ENCODE results near the gene ABTB2.

The ABTB2 gene

DNA sequence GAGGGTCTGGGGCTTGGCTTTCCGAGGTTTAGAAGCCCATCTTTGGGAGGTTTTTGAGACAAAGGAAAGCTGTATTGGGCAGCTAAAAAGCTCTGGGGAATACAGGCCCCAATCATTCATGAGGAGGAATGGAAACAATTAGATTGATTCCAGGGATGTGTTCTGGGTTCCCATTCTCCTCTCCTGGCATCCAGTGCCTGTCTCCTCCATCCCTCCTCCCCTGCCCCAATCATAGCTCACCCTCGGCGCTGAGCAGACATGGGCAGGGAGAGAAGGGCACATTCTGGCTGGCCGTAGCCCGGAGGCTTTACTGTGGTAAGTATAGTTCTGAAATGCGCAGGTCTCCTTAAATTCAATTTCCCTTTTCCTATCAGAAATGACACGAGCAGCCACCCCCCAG, 42.4 kb downstream of the ABTB2 start:
- WGBS, 2 donors (ENCODE audit: extremely low coverage in 2 of 2, insufficient read length in 2 of 2, insufficient replicate concordance in 1 of 2) = no CpG with 5 or more reads among the region's 7 CpGs
- no peak overlapping the region for H3K4me3 ChIP-seq (ENCODE audit: low read length in 2 of 2)

DNA sequence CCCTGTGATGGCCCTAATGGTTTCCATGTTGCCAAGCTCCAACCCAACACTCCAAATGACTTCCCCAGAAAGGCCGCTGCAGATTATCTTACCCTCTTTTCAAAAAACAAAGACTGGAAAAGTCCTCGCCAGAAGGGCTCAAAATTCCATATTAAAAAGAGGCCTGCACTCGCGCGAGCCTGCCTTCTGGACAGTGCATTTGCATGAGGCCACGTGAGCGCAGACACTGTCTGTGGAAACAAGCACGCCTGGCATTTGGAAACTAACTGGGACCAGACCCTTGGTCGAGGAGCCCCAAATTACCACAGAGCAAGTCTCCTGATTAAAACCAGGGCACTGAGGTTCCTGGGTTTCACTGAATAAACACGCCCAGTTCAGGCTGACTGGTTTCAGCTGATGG, 42.9 kb downstream of the ABTB2 start:
- no peaks in the 10 kb centered on the region for H3K36me3 ChIP-seq (replicated peaks in 1 of 2; ENCODE audit: control insufficient read depth in 2 of 2, insufficient read depth in 2 of 2, low read length in 2 of 2)
- peaks cover 2 to 4% of the 10 kb centered on the region in 2 donors for H3K4me1 ChIP-seq (ENCODE audit: control insufficient read depth in 2 of 2, insufficient read depth in 1 of 2, low read depth in 1 of 2, low read length in 2 of 2)
- H3K9ac ChIP-seq (ENCODE audit: low read depth, low read length, poor library complexity) = no peak overlapping the region
- H3K27ac ChIP-seq (replicated peaks; ENCODE audit: low read length) = no peak overlapping the region
- H2BK12ac ChIP-seq (ENCODE audit: low read length) = no peak overlapping the region
- no peak overlapping the region for H2BK5ac ChIP-seq (ENCODE audit: low read length)
- H3K4me3 ChIP-seq (ENCODE audit: low read length in 2 of 2) = no peak overlapping the region
- no peak overlapping the region for H2AK5ac ChIP-seq (ENCODE audit: low read depth, low read length)
- H4K8ac ChIP-seq (ENCODE audit: low read depth, low read length) = no peak overlapping the region
- no peaks in the 10 kb centered on the region for H3K9me3 ChIP-seq (replicated peaks in 1 of 2; ENCODE audit: control insufficient read depth in 2 of 2, insufficient read depth in 1 of 2, low read depth in 1 of 2, low read length in 2 of 2)
- DNase-seq (ENCODE audit: low spot score) = no peak
- H3K4ac ChIP-seq (ENCODE audit: low read length) = no peak overlapping the region
- no peak overlapping the region for H3K4me2 ChIP-seq (ENCODE audit: insufficient read depth, low read length, poor library complexity, severe bottlenecking)
- H3K27me3 ChIP-seq (ENCODE audit: control insufficient read depth in 3 of 3, insufficient read depth in 3 of 3, low read depth in 1 of 3, low read length in 3 of 3) = no peaks in the 10 kb centered on the region
- H2BK120ac ChIP-seq (ENCODE audit: low read depth, low read length) = no peak overlapping the region
- no CpG with 5 or more reads among the region's 10 CpGs for WGBS, 2 donors (ENCODE audit: extremely low coverage in 2 of 2, insufficient read length in 2 of 2, insufficient replicate concordance in 1 of 2)
- H3K14ac ChIP-seq (ENCODE audit: low read length) = no peak overlapping the region
- H2BK15ac ChIP-seq (ENCODE audit: low read length) = no peak overlapping the region
- no peak overlapping the region for H3K18ac ChIP-seq (ENCODE audit: low read length)
- H4K91ac ChIP-seq (ENCODE audit: low read depth, low read length, poor library complexity) = no peak overlapping the region
- H2AFZ ChIP-seq (ENCODE audit: low read length) = peak overlapping the region; percentile 52
- H3K79me1 ChIP-seq (ENCODE audit: low read depth, low read length) = no peaks in the 10 kb centered on the region
- no peak overlapping the region for H3K23ac ChIP-seq (ENCODE audit: low read depth, low read length, poor library complexity)

More for the DNA sequence above, 42.4 kb downstream of the ABTB2 start:
- Histone ChIP-seq H2BK12ac (ENCODE audit: low read length) (no peak overlapping the region), H2AFZ (ENCODE audit: low read length) (peak overlapping the region; percentile 52), H3K9me3 (replicated peaks in 1 of 2; ENCODE audit: control insufficient read depth in 2 of 2, insufficient read depth in 1 of 2, low read depth in 1 of 2, low read length in 2 of 2) (no peaks in the 10 kb centered on the region), H3K27me3 (ENCODE audit: control insufficient read depth in 3 of 3, insufficient read depth in 3 of 3, low read depth in 1 of 3, low read length in 3 of 3) (no peaks in the 10 kb centered on the region), H2AK5ac (ENCODE audit: low read depth, low read length) (no peak overlapping the region), H3K4ac (ENCODE audit: low read length) (no peak overlapping the region), H3K4me1 (ENCODE audit: control insufficient read depth in 2 of 2, insufficient read depth in 1 of 2, low read depth in 1 of 2, low read length in 2 of 2) (peaks cover 2 to 4% of the 10 kb centered on the region in 2 donors), H3K18ac (ENCODE audit: low read length) (peak overlapping the region; percentile 24), H4K8ac (ENCODE audit: low read depth, low read length) (no peak overlapping the region), H3K36me3 (replicated peaks in 1 of 2; ENCODE audit: control insufficient read depth in 2 of 2, insufficient read depth in 2 of 2, low read length in 2 of 2) (no peaks in the 10 kb centered on the region), H4K91ac (ENCODE audit: low read depth, low read length, poor library complexity) (no peak overlapping the region), H3K23ac (ENCODE audit: low read depth, low read length, poor library complexity) (no peak overlapping the region), H2BK5ac (ENCODE audit: low read length) (no peak overlapping the region), H2BK15ac (ENCODE audit: low read length) (no peak overlapping the region), H3K9ac (ENCODE audit: low read depth, low read length, poor library complexity) (no peak overlapping the region), H2BK120ac (ENCODE audit: low read depth, low read length) (no peak overlapping the region), H3K4me2 (ENCODE audit: insufficient read depth, low read length, poor library complexity, severe bottlenecking) (no peak overlapping the region), H3K79me1 (ENCODE audit: low read depth, low read length) (no peaks in the 10 kb centered on the region), H3K27ac (replicated peaks; ENCODE audit: low read length) (no peak overlapping the region), H3K14ac (ENCODE audit: low read length) (no peak overlapping the region)
- no peak for DNase-seq (ENCODE audit: low spot score)

DNA sequence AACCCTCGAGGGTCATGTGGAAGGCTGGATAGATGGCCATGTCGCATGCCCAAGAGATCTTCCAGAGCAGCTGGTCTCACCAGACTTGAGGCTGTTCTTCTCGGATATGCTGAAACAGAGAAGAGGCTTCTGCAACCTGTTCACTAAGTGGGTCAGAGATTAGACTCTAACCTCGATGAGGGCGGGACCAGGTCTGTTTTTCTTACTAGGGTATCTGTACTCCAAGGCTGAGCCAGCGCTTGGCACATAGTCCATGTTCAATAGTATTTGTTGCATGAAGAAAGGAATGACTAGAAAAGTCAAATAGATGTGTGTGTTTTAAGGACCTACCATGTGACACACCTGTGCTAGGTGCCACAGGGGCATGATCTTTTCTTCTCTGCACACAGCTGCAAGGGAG, 43.6 kb downstream of the ABTB2 start:
- no peaks in the 10 kb centered on the region for H3K36me3 ChIP-seq (replicated peaks in 1 of 2; ENCODE audit: control insufficient read depth in 2 of 2, insufficient read depth in 2 of 2, low read length in 2 of 2)
- no peak for DNase-seq (ENCODE audit: low spot score)
- no peak overlapping the region for H2BK120ac ChIP-seq (ENCODE audit: low read depth, low read length)
- H3K27me3 ChIP-seq (ENCODE audit: control insufficient read depth in 3 of 3, insufficient read depth in 3 of 3, low read depth in 1 of 3, low read length in 3 of 3) = no peaks in the 10 kb centered on the region
- H3K9me3 ChIP-seq (replicated peaks in 1 of 2; ENCODE audit: control insufficient read depth in 2 of 2, insufficient read depth in 1 of 2, low read depth in 1 of 2, low read length in 2 of 2) = no peaks in the 10 kb centered on the region
- no peak overlapping the region for H3K27ac ChIP-seq (replicated peaks; ENCODE audit: low read length)
- no peak overlapping the region for H3K18ac ChIP-seq (ENCODE audit: low read length)
- no peak overlapping the region for H3K9ac ChIP-seq (ENCODE audit: low read depth, low read length, poor library complexity)
- no peak overlapping the region for H3K4ac ChIP-seq (ENCODE audit: low read length)
- no peak overlapping the region for H3K14ac ChIP-seq (ENCODE audit: low read length)
- peaks cover 2 to 4% of the 10 kb centered on the region in 2 donors for H3K4me1 ChIP-seq (ENCODE audit: control insufficient read depth in 2 of 2, insufficient read depth in 1 of 2, low read depth in 1 of 2, low read length in 2 of 2)
- no peak overlapping the region for H4K8ac ChIP-seq (ENCODE audit: low read depth, low read length)
- no peak overlapping the region for H2AFZ ChIP-seq (ENCODE audit: low read length)
- no CpG with 5 or more reads among the region's 6 CpGs for WGBS, 2 donors (ENCODE audit: extremely low coverage in 2 of 2, insufficient read length in 2 of 2, insufficient replicate concordance in 1 of 2)
- no peak overlapping the region for H2BK15ac ChIP-seq (ENCODE audit: low read length)
- no peaks in the 10 kb centered on the region for H3K79me1 ChIP-seq (ENCODE audit: low read depth, low read length)
- H3K4me3 ChIP-seq (ENCODE audit: low read length in 2 of 2) = no peak overlapping the region
- H3K4me2 ChIP-seq (ENCODE audit: insufficient read depth, low read length, poor library complexity, severe bottlenecking) = no peak overlapping the region
- no peak overlapping the region for H2AK5ac ChIP-seq (ENCODE audit: low read depth, low read length)
- H3K23ac ChIP-seq (ENCODE audit: low read depth, low read length, poor library complexity) = no peak overlapping the region
- H4K91ac ChIP-seq (ENCODE audit: low read depth, low read length, poor library complexity) = no peak overlapping the region
- no peak overlapping the region for H2BK12ac ChIP-seq (ENCODE audit: low read length)
- no peak overlapping the region for H2BK5ac ChIP-seq (ENCODE audit: low read length)

DNA sequence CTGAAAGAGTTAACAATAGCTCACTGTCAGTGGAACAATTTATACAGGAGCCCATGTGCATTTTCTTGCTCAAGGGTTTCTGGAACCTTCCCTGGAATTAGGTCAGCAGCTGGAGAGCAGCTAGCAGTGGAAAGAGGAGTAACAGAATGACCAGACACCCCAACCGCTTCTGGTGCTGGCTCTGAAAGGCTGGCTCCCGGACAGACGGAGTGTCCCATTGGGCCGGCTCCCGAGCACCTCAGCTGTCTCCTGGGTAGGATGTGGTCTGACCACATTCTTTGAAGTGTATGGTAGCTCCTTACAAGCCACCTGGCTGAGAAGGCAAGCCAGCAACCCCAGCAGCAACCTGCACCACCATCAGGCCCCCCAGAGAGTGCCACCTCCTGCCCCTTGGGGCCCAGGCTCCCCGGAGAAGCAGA, 44.7 kb downstream of the ABTB2 start:
- Histone ChIP-seq H3K9me3 (replicated peaks in 1 of 2; ENCODE audit: control insufficient read depth in 2 of 2, insufficient read depth in 1 of 2, low read depth in 1 of 2, low read length in 2 of 2) (no peaks in the 10 kb centered on the region), H3K4me3 (ENCODE audit: low read length in 2 of 2) (no peak overlapping the region), H4K91ac (ENCODE audit: low read depth, low read length, poor library complexity) (no peak overlapping the region), H2AFZ (ENCODE audit: low read length) (no peak overlapping the region), H3K18ac (ENCODE audit: low read length) (no peak overlapping the region), H2AK5ac (ENCODE audit: low read depth, low read length) (no peak overlapping the region), H3K23ac (ENCODE audit: low read depth, low read length, poor library complexity) (no peak overlapping the region), H2BK12ac (ENCODE audit: low read length) (no peak overlapping the region), H2BK5ac (ENCODE audit: low read length) (no peak overlapping the region), H3K9ac (ENCODE audit: low read depth, low read length, poor library complexity) (no peak overlapping the region), H3K4me1 (ENCODE audit: control insufficient read depth in 2 of 2, insufficient read depth in 1 of 2, low read depth in 1 of 2, low read length in 2 of 2) (peaks cover 2 to 4% of the 10 kb centered on the region in 2 donors), H3K79me1 (ENCODE audit: low read depth, low read length) (no peaks in the 10 kb centered on the region), H3K4ac (ENCODE audit: low read length) (no peak overlapping the region), H3K27ac (replicated peaks; ENCODE audit: low read length) (no peak overlapping the region), H4K8ac (ENCODE audit: low read depth, low read length) (no peak overlapping the region), H2BK120ac (ENCODE audit: low read depth, low read length) (no peak overlapping the region), H2BK15ac (ENCODE audit: low read length) (no peak overlapping the region), H3K36me3 (replicated peaks in 1 of 2; ENCODE audit: control insufficient read depth in 2 of 2, insufficient read depth in 2 of 2, low read length in 2 of 2) (no peaks in the 10 kb centered on the region), H3K14ac (ENCODE audit: low read length) (no peak overlapping the region), H3K4me2 (ENCODE audit: insufficient read depth, low read length, poor library complexity, severe bottlenecking) (no peak overlapping the region), H3K27me3 (ENCODE audit: control insufficient read depth in 3 of 3, insufficient read depth in 3 of 3, low read depth in 1 of 3, low read length in 3 of 3) (no peaks in the 10 kb centered on the region)
- DNase-seq (ENCODE audit: low spot score) = no peak
- no CpG with 5 or more reads among the region's 6 CpGs for WGBS, 2 donors (ENCODE audit: extremely low coverage in 2 of 2, insufficient read length in 2 of 2, insufficient replicate concordance in 1 of 2)
